IMR-90 (cell line): ENCODE results near the gene AUNIP. TPM values are rescaled to one million over a fixed set of nuclear protein-coding genes. Genes with fewer than 3 reads are reported as not detected.

Source experiments
- ATAC-seq: fragments of 200-7000 bp; cut with Tn5 transposase; 2 replicates; pipeline ENCODE4 v1.9.1; 2020; ENCODE audit warnings: low read depth, mild to moderate bottlenecking, moderate library complexity
- BruUV-seq: library from RNA; stranded (reverse); fragments of 400-500 nt; replicated peaks from 2 replicates; lab custom pipeline; 2021; lab: Mats Ljungman, UMichigan
- CTCF ChIA-PET: fragments of 300-600 bp; formaldehyde crosslinking; extraction: SDS; loops from one replicate; lab custom pipeline; 2021; ENCODE audit warnings: antibody characterized with exemption; lab: Yijun Ruan, JAX
- POLR2A ChIA-PET: fragments of 300-600 bp; sonication (Branson Sonifier 250); formaldehyde crosslinking; loops from one replicate; lab custom pipeline; 2022; ENCODE audit warnings: antibody characterized with exemption; ENCODE audit not compliant: unreplicated experiment; lab: Charles Lee
- DNase-seq: peaks from one replicate; pipeline ENCODE4 v3.0.0; 2013
- H2AFZ ChIP-seq: replicated peaks from 2 replicates; pipeline ENCODE3; 2013; ENCODE audit warnings: low read length, mild to moderate bottlenecking; ENCODE audit not compliant: poor library complexity
- H2AK5ac ChIP-seq: 2 replicates; pipeline ENCODE4 v1.6.1; 2013; ENCODE audit warnings: low read depth, low read length, inconsistent platforms
- H2AK9ac ChIP-seq: replicated peaks from 2 replicates; pipeline ENCODE3; 2013; ENCODE audit warnings: mild to moderate bottlenecking, low read depth, low read length, moderate library complexity; ENCODE audit not compliant: poor library complexity
- H2BK120ac ChIP-seq: 2 replicates; pipeline ENCODE4 v1.6.1; 2013; ENCODE audit warnings: low read depth, low read length, inconsistent platforms
- H2BK15ac ChIP-seq: 3 replicates; pipeline ENCODE4 v1.6.1; 2013; ENCODE audit warnings: low read depth, low read length, inconsistent platforms
- H2BK20ac ChIP-seq: 2 replicates; pipeline ENCODE4 v1.6.1; 2013; ENCODE audit warnings: low read depth, mild to moderate bottlenecking, inconsistent platforms, low read length, moderate library complexity
- H2BK5ac ChIP-seq: 2 replicates; pipeline ENCODE4 v1.6.1; 2013; ENCODE audit warnings: mild to moderate bottlenecking, low read depth, low read length, inconsistent platforms; ENCODE audit not compliant: poor library complexity, severe bottlenecking
- H3K14ac ChIP-seq: replicated peaks from 2 replicates; pipeline ENCODE4 v1.6.1; 2013; ENCODE audit warnings: low read depth, low read length, inconsistent platforms
- H3K18ac ChIP-seq: 2 replicates; pipeline ENCODE4 v1.6.1; 2013; ENCODE audit warnings: low read depth, low read length, control low read depth
- H3K23ac ChIP-seq: 2 replicates; pipeline ENCODE4 v1.6.1; 2013; ENCODE audit warnings: low read depth, low read length, inconsistent platforms
- H3K27ac ChIP-seq: 2 replicates; pipeline ENCODE4 v1.5.1; 2013; ENCODE audit warnings: mild to moderate bottlenecking, control low read depth, low read length; ENCODE audit not compliant: insufficient read depth
- H3K27me3 ChIP-seq: 2 replicates; pipeline ENCODE4 v1.6.1; 2013; ENCODE audit warnings: low read length; ENCODE audit not compliant: control insufficient read depth, insufficient read depth
- H3K36me3 ChIP-seq: 2 replicates; pipeline ENCODE4 v1.6.1; 2013; ENCODE audit warnings: low read length, mixed read lengths; ENCODE audit not compliant: control insufficient read depth, insufficient read depth
- H3K4ac ChIP-seq: 2 replicates; pipeline ENCODE4 v1.6.1; 2013; ENCODE audit warnings: low read depth, low read length, inconsistent platforms
- H3K4me1 ChIP-seq: 2 replicates; pipeline ENCODE4 v1.6.1; 2013; ENCODE audit warnings: low read length, mixed read lengths; ENCODE audit not compliant: control insufficient read depth, insufficient read depth
- H3K4me2 ChIP-seq: 2 replicates; pipeline ENCODE4 v1.6.1; 2013; ENCODE audit warnings: low read depth, mild to moderate bottlenecking, control low read depth, low read length, moderate library complexity
- H3K4me3 ChIP-seq: 2 replicates; pipeline ENCODE4 v1.5.1; 2013; ENCODE audit warnings: low read depth, mild to moderate bottlenecking, control low read depth, low read length, moderate library complexity; ENCODE audit not compliant: insufficient read depth
- H3K56ac ChIP-seq: 2 replicates; pipeline ENCODE4 v1.6.1; 2013; ENCODE audit warnings: low read length, inconsistent platforms; ENCODE audit not compliant: insufficient read depth; ENCODE audit errors: extremely low read depth
- H3K79me1 ChIP-seq, 2 experiments: 2 replicates each; pipeline ENCODE4 v1.6.1; 2013; ENCODE audit warnings: low read length in 2 of 2, inconsistent platforms in 1 of 2, low read depth in 1 of 2
- H3K9ac ChIP-seq: 2 replicates; pipeline ENCODE4 v1.6.1; 2013; ENCODE audit warnings: low read depth, low read length, control low read depth
- H3K9me1 ChIP-seq: 2 replicates; pipeline ENCODE4 v1.6.1; 2013; ENCODE audit warnings: low read length, inconsistent platforms; ENCODE audit not compliant: insufficient read depth
- H3K9me3 ChIP-seq: 2 replicates; pipeline ENCODE4 v1.6.1; 2013; ENCODE audit warnings: low read length; ENCODE audit not compliant: control insufficient read depth, insufficient read depth
- H4K20me1 ChIP-seq: 2 replicates; pipeline ENCODE4 v1.6.1; 2013; ENCODE audit warnings: low read length, inconsistent platforms; ENCODE audit not compliant: insufficient read depth
- H4K5ac ChIP-seq: 2 replicates; pipeline ENCODE4 v1.6.1; 2013; ENCODE audit warnings: mild to moderate bottlenecking, low read depth, low read length, control low read depth
- H4K8ac ChIP-seq, 2 experiments: 2 replicates each; pipeline ENCODE4 v1.6.1; 2013; ENCODE audit warnings: low read depth in 2 of 2, low read length in 2 of 2, control low read depth in 1 of 2, inconsistent platforms in 1 of 2
- H4K91ac ChIP-seq: 2 replicates; pipeline ENCODE4 v1.6.1; 2013; ENCODE audit warnings: low read depth, low read length, inconsistent platforms; ENCODE audit not compliant: insufficient read depth
- BHLHE40 ChIP-seq: fragments of 150-350 bp; IDR thresholded peaks from 2 replicates; pipeline ENCODE4 v1.6.1; 2016; ENCODE audit warnings: mild to moderate bottlenecking, low read depth, low read length
- FOS ChIP-seq: fragments of 150-350 bp; IDR thresholded peaks from 2 replicates; pipeline ENCODE4 v1.6.1; 2016; ENCODE audit warnings: low read depth, low read length
- POLR2A ChIP-seq: IDR thresholded peaks from 2 replicates; pipeline ENCODE4 v1.6.1; 2012; ENCODE audit warnings: mild to moderate bottlenecking, low read depth, low read length
- RCOR1 ChIP-seq: IDR thresholded peaks from 2 replicates; pipeline ENCODE4 v1.6.1; 2012; ENCODE audit warnings: mild to moderate bottlenecking, low read length, improper control_type of control experiment; ENCODE audit not compliant: insufficient replicate concordance
- WGBS, 2 experiments: methylation state at CpG; one replicate each; pipeline versions ENCODE4 v1.1.5 to v1.1.7; 2013; ENCODE audit warnings: missing lambda C conversion rate in 2 of 2; ENCODE audit not compliant: insufficient read length in 1 of 2; ENCODE audit errors: extremely low coverage in 2 of 2; 5-methylcytosine and 5-hydroxymethylcytosine counted together
- dilution Hi-C: fragments of 300-500 bp; cut with HindIII; formaldehyde crosslinking; loops from one replicate; pipeline ENCODE4 v1.14.3; 2018; ENCODE audit warnings: low sequenced_read_pairs; ENCODE audit not compliant: unreplicated experiment
- in situ Hi-C: fragments of 300-500 bp; cut with MboI; formaldehyde crosslinking; loops from 3 replicates; pipeline ENCODE4 v1.14.3; 2019; ENCODE audit warnings: low sequenced_read_pairs, inconsistent platforms, mixed read lengths
- intact Hi-C: fragments of 100-400 bp; cut with micrococcal nuclease; formaldehyde crosslinking; loops from 2 replicates; pipeline ENCODE4 v1.10.0; 2022
- polyA plus RNA-seq, 3 experiments: library from polyadenylated mRNA; depleted of rRNA; stranded (reverse); fragments of >200 nt; gene quantifications; 2 replicates each; pipeline ENCODE4 v1.2.3, GENCODE V29; 2012; ENCODE audit warnings: low replicate concordance in 1 of 3
- total RNA-seq: library from RNA; depleted of rRNA; stranded (reverse); fragments of >200 nt; gene quantifications from 2 replicates; pipeline ENCODE4 v1.2.3, GENCODE V29; 2012

The AUNIP gene
- total and polyA plus RNA-seq, 2 of the 4 experiments (the other 2 are of a cell fraction): 2.4 to 5.0 TPM

DNA sequence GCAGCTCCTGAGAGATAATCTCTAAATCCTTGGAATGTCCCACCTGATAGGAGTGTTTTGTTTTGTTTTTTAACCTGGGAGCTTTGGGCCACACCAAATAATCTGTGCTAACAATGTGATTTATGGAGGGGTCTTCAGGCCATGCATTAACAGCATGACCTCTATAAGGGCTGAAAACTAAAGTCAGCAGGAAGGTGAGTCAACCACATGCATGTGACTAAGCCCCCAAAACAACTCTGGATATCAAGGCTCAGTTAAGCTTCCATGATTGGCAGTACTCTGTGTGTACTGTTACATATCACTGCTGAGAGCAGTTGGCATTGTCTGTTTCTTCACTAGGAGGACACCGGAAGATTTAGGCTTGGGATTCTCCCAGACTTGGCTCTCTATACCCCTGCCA lies 10.7 kb downstream of the AUNIP start:
- TF ChIP-seq BHLHE40: no peak
- no peak for TF ChIP-seq RCOR1
- no peak for TF ChIP-seq POLR2A
- no peak for TF ChIP-seq FOS
- no peak overlapping the region for H2AK9ac ChIP-seq
- no peak overlapping the region for H3K4me3 ChIP-seq
- intact Hi-C loops: no loop called here
- 0 out of 2 replicates have a peak overlapping the region, but pooled peaks have one; percentile 1 for H2BK20ac ChIP-seq
- no peak overlapping the region for H4K91ac ChIP-seq
- DNase-seq: peak; percentile 30
- BruUV-seq: no TSS peak
- in situ Hi-C loops: no loop called here
- H3K56ac ChIP-seq: no peak overlapping the region
- H3K4me2 ChIP-seq: no peak overlapping the region
- H3K27ac ChIP-seq: no peak overlapping the region
- H3K36me3 ChIP-seq: no peaks in the 10 kb centered on the region
- peak overlapping the region; percentile 72; the same call in 1 of the 2 replicates for H3K23ac ChIP-seq
- peak overlapping the region; percentile 10; the same call in 1 of the 2 replicates for H3K14ac ChIP-seq
- no peak overlapping the region for H3K9ac ChIP-seq
- dilution Hi-C loops: no loop called here
- no peak overlapping the region for H3K18ac ChIP-seq
- ATAC-seq: no peak
- no peak overlapping the region for H2AK5ac ChIP-seq
- no CpG with 5 or more reads among the region's 1 CpG for WGBS, 2 experiments
- H3K9me1 ChIP-seq: peaks cover 4% of the 10 kb centered on the region; the same call in 1 of the 2 replicates
- POLR2A ChIA-PET: interaction anchor here (0.6 kb wide), 1 partner anchor 47 kb away, joined by 6 read pairs; no protein-coding TSS in a partner anchor
- H3K4ac ChIP-seq: no peak overlapping the region
- CTCF ChIA-PET: interaction anchor here (1.3 kb wide), 1 partner anchor 47 kb away, joined by 4 read pairs; no protein-coding TSS in a partner anchor
- H3K79me1 ChIP-seq: peaks cover 7 to 14% of the 10 kb centered on the region in 2 experiments; a peak in 3 of 4 replicates
- no peak overlapping the region for H2BK15ac ChIP-seq
- H3K4me1 ChIP-seq: peaks cover 3% of the 10 kb centered on the region; the same call in 1 of the 2 replicates
- H3K9me3 ChIP-seq: no peaks in the 10 kb centered on the region
- no peaks in the 10 kb centered on the region for H3K27me3 ChIP-seq
- no peaks in the 10 kb centered on the region for H4K20me1 ChIP-seq
- no peak overlapping the region for H2BK5ac ChIP-seq
- peak overlapping the region; percentile 40; the same call in 1 of the 2 replicates for H2BK120ac ChIP-seq
- H4K8ac ChIP-seq: peak overlapping the region in 1 of 2 experiments; percentile 26; a peak in 1 of 4 replicates
- H4K5ac ChIP-seq: peak overlapping the region; percentile 49
- peak overlapping the region; percentile 80 for H2AFZ ChIP-seq
